ENCODE results near the gene HAPSTR1.

DNA sequence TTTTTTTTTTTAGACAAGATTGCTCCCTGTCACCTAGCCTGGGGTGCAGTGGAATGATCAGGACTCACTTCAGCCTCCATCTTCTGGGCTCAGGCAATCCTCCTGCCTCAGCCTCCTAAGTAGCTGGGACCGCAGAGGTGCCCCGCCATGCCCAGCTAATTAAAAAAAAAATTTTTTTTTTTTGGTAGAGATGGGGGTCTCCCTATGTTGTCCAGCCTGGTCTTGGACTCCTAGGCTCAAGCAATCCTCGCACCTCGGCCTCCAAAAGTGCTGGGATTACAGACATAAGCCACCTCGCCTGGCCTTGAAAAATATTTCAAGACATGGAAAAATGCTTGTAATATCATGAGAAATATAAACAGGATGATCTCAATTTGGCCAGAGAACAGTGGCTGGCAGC, 42.9 kb downstream of the HAPSTR1 start:
- no peak for TF ChIP-seq EZH2 (IDR thresholded peaks at IDR 0.05; ENCODE audit: low read depth)
- TF ChIP-seq, protein P1, sequence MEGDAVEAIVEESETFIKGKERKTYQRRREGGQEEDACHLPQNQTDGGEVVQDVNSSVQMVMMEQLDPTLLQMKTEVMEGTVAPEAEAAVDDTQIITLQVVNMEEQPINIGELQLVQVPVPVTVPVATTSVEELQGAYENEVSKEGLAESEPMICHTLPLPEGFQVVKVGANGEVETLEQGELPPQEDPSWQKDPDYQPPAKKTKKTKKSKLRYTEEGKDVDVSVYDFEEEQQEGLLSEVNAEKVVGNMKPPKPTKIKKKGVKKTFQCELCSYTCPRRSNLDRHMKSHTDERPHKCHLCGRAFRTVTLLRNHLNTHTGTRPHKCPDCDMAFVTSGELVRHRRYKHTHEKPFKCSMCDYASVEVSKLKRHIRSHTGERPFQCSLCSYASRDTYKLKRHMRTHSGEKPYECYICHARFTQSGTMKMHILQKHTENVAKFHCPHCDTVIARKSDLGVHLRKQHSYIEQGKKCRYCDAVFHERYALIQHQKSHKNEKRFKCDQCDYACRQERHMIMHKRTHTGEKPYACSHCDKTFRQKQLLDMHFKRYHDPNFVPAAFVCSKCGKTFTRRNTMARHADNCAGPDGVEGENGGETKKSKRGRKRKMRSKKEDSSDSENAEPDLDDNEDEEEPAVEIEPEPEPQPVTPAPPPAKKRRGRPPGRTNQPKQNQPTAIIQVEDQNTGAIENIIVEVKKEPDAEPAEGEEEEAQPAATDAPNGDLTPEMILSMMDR (conservative IDR thresholded peaks at IDR 0.05): no peak

Data from PC-9 (cell line).